GM21786 (cell line): ENCODE data around the gene PTP4A1.

Source experiments
- ATAC-seq: cut with Tn5 transposase; IDR thresholded peaks from one replicate; pipeline ENCODE4 v1.9.1; 2021; ENCODE audit not compliant: unreplicated experiment

The PTP4A1 gene

DNA sequence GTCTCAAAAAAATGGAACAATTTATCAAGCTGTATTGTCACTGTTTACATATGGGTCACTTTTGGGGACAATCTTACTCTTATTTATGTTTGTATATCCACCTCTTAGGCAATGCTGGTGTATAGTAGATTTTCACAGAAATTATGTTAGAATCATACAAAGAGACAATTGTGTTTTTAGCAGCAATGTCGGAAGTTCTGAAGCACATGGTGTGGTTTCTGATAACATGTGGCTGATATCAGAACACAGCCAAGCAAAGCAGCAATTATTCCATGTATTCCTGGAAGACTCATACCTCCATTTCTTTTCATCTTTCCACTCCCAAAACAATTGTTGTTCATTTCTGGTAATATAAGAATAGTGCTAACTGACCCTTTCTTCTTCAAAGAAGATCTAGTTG lies 17.5 kb upstream of the PTP4A1 start:
- no peak for ATAC-seq

DNA sequence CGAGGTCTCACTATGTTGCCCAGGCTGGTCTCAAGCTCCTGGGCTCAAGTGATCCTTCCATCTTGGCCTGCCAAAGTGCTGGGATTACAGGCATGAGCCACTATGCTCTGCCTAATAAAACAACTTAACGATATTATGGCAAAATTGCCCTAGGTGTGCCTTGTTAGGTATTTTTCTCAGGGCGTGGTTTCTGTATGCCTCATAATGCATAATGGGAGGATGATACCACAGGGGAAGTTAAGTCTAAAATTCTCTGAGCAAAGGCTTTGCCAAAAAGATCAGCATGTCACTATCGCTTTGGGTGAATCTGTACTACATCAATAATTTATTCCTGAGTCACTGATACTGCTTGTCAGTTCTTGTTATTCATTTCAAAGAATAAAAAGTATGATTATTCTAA lies 15.9 kb upstream of the PTP4A1 start:
- ATAC-seq: no peak

DNA sequence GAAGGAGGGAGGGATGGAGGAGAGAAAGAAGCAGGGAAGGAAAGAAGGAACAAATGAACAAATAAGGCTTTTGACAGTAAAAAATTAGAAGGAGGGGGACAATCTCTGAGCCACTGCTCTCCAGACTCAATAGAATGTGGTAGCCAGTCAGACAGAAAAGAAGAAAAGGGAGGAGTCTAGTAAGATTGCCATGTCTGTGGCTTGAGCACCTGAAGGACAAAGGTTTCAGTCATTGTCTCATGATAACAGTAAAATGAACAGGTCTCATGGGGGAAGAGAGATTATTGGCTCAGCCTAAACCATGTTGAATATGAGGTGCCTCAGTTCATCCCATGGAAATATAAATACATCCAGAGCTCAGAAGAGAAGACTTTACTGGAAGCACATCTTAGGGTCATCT lies 14.0 kb upstream of the PTP4A1 start:
- ATAC-seq: peak; percentile 64

DNA sequence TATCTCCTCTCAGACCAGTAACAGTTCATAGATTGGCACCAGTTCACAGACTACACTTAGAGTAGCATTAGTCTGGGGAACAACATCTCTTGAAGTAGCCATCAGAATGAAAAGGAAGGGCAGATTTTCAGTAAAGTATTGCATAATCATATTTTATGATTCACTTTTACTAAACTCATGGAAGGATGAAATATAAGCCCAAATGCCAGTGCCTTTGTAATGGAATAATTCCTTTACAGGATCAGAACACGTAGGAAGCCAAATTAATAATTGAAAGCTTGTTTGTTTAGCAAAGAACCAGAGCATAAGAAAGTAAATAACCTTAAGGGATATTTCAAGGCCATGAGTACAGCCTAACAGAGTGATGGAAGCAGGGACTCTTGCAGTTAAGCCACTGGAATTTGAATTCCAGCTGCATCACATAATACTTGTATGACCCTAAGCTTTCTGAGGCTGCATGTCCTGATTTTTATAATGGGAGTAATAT lies 11.4 kb upstream of the PTP4A1 start:
- ATAC-seq: no peak

DNA sequence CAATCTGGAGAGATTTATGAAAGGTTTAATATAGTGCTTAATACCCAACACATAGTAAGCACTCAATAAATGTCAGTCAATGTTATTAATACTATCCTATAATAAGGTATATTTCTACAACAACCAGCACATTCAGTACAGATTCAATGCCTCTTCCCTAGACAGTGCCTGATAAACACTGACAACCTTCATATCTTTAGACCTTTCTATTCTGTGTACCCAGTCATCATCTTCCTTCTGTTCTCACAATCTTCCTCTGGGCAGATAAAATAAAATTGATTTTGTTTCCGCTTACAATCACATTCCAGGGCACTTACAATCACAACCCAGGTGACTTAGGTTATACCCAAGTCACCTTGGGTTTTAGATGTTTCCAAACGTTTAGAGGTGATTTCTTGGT lies 11.0 kb upstream of the PTP4A1 start:
- no peak for ATAC-seq

DNA sequence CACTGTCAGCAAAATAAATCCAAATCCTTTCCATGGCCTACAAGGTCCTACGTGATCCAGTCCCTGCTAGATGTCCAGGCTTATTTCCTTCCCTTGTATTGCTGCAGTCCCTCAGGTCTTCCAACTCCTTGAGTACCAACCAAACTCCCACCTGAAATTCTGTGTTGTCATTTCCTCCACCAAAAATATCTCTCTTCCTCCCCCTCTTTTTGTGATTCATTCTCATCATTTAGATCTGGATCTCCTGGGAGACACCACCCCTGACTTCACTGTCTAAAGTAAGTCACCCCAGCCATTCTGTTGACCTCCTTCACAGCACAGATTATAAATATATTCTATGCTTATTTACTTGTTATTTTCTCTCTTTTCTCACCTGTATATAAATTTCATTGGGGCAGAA lies 9.0 kb upstream of the PTP4A1 start:
- ATAC-seq: no peak

DNA sequence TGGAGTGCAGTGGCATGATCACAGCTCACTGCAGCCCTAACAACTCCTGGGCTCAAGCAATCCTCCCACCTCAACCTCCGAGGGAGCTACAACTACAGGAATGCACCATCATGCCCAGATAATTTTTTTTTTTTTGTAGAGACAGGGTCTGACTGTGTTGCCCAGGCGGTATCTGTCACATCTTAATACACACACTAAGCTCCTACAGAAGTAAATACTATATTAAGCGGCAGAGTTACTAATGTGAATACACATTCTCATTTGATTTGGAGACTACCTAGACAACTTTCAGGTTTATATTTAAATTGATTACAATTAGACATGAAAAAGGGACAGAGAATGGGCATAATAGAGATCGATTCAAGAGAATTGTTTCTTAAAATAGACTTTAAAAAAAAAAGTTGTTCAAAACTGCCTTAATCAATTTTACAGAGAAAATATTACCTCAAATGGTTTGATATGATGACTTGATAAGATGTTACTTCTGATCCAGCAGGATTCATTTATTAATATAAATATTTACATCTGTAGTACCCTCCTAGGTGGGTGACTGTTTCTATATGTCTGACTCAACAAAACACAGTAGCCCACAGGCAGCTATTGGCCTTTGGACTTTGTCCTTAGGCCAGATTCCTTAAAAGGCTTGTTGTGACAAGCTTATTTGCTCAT lies 7.1 kb upstream of the PTP4A1 start:
- no peak for ATAC-seq

DNA sequence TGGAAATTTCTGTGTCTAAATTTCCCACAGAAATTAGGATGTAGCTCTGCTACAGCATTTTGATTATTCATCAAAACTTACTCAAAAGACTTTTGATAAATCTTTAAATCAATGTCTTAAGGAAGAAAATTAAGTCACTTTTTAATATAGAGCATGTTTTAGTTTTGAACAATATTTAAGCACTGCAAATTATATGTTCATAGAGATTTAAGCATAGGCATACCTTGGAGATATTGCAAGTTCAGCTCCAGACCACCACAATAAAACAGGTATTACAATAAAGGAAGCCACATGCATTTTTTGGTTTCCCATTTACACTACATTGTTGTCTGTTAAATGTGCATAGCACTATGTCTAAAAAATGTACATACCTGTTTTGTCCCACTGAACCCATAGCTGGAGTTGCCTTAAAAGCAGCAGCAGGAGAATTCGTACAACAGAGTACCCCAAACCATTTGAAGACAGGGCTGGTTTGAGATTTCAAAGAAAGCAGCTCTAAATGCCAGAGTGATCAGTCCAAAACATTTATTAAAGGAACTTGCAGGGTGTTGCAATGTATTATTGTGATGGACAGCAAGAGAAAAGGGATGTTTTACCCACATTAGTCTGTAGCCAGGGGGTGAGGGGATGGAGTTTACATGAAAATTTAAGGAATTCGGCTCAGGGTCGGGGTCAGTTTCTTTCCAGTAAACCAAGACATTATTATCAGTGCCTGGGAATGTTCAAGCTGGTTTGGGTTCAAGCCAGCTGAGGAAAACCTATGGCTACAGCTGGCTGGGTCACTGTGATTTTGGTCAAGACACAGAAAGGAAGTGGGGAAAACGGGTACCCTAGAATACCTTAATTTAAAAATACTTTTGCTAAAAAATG lies 6.3 kb upstream of the PTP4A1 start:
- ATAC-seq: no peak

DNA sequence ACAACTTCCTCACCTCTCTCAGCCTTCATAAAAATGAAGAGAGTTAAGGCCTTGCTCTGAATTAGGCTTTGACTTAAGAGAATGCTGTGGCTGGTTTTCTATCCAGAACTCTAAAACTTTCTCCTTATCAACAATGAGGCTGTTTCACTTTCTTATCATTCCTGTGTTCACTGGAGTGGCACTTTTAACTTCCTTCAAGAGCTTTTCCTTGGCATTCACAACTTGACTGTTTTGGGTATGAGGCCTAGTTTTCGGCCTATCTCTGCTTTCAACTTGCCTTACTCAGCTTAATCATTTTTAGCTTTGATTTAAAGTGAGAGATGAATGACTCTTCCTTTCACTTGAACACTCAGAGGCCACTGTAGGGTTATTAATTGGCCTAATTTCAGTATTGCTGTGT lies 4.3 kb upstream of the PTP4A1 start:
- no peak for ATAC-seq

DNA sequence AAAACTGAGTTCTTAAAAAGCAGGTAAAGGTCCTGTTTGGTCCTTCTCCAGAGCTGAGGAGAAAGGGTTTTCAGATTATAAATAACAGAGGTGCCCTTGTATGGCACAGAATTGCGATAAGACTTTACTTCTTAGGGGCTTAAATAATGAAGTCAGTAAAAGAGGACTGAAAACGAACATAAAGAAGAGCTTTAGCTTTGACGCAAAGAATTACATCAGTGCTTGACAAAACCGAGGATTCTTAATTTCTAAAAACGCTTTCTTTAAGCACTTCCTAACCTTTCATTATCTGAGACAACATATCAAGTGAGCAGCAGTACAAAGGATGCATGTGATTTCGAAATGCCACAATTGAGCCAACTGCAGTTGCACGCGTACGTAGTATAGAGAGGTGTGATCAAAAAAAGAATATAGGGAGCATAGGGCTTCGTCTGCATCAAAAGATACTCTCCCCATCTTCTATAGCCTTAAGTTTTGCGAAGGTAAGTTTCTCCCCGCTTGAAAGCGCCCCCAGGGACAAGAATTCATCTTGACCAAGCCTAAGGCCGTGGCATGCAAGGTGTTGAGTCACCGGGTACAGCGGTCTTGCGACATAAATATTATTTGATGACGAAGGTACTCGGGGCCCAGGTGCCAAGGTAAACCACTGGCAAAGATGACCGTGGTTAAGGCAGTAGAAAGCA lies 778 bp upstream of the PTP4A1 start:
- no peak for ATAC-seq

DNA sequence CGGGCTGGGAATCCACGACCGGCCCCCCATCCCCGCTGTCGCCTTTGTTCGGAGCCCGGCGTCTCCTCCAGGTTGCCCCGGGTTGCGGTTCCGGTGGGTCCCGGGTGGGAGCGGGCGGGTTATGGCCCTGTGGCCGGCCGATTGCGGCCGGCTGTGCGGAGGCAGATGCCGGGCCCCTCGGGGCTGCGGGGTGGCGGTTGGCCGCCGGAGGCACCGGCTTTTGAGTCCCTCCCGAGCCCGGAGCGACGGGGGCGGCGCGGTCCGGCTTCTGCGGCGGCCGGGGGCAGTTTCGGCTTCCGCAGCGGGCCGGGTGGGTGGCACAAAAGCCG lies 431 bp downstream of the PTP4A1 start:
- ATAC-seq: peak; percentile 0

DNA sequence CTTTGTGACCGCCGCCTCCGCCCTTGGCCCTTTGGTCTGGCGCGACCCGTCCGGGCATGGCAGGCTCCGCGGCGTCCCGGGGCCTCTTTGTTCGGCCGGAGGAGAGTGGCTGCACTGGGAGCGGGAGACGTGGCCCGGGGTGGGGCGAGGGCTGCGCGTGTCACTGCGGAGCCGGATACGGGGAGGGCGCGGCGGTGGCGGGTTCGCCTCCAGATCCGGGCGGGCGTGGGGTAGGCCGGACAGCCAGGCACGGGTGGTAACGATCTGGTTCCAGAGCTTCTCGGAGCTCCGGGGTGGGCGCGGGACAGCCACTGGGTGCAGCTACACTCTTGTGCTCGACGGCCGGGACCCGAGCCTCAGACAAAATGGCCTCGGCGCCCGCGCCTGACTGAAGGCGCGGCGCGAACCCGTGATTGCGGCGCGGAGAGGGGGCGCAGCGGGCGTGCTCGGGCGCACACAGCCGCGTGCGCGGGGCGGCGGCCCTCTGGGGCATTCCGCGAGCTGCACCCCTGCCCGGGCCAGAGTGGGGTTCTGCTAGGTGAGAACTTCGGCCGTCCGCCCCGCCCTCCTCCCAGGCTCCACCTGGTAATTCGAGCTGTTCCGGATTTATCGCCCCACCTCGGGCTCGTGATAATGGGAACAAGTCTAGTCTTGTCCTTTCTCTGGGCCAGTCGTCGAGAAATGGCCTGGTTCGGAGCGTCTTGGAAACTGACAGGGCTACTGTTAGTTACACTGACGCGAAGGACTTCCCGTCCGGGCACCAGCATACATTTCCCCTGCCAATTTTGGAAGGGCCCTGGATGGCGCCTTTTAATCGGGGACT lies 1.0 kb downstream of the PTP4A1 start:
- ATAC-seq: peak; percentile 47

DNA sequence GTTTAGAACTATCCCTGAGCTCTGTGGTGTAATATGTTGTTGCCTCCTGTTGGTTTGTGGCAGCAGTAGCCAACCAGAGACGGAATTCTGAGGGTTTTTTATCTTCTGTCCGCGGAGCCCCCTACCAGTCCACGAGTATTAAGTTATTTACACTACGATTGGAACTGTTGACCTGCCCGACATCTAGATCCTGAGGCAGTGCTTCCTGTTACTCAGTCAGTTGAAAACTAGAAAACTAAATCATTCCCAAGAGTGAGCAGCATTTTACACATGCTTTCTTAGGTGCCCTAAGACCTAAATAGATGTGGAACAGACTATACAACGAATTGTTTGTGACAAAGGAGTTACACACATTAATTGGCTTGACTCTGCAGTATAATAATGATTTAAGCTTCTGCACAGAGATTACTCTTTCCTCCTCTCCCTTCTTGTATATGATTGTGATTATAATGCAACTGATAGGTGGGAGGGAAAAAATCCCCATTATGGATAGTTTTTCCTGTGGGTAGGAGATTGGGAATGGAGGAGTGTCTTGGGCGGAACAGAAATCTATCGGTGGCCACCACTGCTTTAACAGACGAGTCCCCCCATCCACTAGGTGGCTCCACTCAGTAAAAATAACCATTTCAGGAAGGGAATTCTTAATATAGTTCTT lies 1.7 kb downstream of the PTP4A1 start:
- ATAC-seq: no peak

DNA sequence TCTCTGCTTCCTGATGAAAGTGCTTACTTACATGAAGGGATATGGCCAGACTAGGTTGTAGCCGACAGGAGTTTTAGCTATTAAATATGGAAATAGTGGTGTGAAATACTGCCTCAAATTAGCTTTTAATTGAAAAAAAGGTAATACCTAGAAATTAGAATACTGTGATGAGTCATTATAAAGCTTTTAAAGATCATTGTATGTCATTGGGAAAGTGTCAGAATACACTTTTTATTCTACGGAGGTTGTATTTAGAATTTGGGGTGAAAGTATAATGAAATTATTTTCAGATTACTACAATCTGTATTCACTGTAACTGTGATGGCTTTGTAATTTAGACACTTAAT lies 2.2 kb downstream of the PTP4A1 start:
- no peak for ATAC-seq

DNA sequence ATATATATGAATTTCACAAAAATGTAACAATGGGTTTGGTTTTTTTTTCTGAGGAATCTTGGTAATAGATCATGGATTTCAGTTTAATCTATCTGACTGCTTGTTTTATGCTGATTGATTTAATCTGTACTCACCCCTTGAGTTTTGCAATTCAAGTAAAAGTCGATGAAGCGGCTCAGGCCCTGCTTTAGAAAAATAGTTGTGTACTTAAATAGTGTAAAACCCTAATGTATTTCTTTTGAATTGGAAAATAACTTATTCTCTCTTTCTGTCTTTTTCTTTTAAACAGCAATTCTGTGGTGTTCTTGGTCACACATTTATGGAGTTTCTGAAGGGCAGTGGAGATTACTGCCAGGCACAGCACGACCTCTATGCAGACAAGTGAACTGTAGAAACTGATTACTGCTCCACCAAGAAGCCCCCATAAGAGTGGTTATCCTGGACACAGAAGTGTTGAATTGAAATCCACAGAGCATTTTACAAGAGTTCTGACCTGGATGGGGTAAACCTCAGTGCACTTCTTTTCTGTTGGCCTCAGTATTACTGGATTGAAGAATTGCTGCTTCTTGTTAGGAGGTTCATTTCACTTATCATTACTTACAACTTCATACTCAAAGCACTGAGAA lies 4.0 kb downstream of the PTP4A1 start:
- ATAC-seq: no peak

DNA sequence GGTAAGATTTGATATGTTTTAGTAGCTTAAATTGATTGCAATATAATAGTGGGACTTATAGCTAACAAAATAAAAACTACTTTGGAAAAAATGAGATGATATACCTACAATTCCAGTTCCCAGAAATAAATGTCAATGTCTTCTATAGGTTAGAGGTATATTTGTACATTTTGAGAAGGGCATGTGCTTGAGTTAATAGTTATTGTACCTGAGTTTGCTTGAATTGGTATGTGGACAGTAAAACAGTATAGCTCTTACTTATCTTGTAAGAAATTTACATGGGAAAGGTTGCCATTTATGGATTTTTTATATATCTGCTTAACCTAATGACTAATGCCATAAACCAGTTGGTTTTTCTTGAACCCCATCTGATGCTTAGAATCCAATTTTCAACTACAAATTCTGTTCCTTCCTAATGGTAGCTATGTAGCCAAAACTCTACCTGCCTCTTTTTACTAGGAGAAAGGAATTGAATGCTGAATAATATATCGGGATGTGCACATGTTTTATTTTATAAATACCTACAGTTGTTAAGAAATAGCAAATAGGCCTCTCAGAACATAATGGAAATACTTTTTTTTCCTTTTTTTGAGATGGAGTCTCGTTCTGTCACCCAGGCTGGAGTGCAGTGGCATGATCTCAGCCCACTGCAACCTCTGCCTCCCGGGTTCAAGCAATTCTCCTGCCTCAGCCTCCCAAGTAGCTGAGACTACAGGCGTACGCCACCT lies 4.9 kb downstream of the PTP4A1 start:
- no peak for ATAC-seq

DNA sequence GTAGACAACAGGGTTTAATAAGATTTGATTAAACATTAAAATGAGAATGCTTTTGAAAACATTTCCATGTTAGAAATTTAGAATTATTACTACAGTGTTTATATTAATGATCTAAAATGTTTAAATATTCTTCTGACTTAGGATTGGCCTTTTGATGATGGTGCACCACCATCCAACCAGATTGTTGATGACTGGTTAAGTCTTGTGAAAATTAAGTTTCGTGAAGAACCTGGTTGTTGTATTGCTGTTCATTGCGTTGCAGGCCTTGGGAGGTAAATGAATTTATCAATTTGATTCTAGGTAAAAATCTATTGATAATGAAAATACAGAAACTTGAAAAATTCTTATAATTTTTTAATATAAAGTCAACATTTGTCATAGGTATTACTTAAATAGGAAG lies 6.5 kb downstream of the PTP4A1 start:
- no peak for ATAC-seq

DNA sequence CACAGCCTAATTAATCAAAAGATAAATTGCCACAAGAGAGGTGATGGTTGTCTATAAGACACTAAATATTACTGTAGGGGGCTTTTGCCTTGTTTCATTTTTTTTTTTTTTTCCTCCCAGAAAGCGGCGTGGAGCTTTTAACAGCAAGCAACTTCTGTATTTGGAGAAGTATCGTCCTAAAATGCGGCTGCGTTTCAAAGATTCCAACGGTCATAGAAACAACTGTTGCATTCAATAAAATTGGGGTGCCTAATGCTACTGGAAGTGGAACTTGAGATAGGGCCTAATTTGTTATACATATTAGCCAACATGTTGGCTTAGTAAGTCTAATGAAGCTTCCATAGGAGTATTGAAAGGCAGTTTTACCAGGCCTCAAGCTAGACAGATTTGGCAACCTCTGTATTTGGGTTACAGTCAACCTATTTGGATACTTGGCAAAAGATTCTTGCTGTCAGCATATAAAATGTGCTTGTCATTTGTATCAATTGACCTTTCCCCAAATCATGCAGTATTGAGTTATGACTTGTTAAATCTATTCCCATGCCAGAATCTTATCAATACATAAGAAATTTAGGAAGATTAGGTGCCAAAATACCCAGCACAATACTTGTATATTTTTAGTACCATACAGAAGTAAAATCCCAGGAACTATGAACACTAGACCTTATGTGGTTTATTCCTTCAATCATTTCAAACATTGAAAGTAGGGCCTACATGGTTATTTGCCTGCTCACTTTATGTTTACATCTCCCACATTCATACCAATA lies 7.8 kb downstream of the PTP4A1 start:
- ATAC-seq: no peak

DNA sequence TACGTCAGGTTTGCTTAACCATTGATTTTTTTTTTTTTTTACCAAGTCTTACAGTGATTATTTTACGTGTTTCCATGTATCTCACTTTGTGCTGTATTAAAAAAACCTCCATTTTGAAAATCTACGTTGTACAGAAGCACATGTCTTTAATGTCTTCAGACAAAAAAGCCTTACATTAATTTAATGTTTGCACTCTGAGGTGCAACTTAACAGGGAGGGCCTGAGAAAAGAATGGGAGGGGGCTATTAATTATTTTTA lies 8.4 kb downstream of the PTP4A1 start:
- ATAC-seq: no peak
